ENCODE measurements around the gene ZNF506.

- no peak for TF ChIP-seq CTCF (IDR thresholded peaks at IDR 0.05)
- TF ChIP-seq POLR2A (IDR thresholded peaks at IDR 0.05), result no peak
Measured at GRCh38 chr19:19743176-19743575, 78.4 kb downstream of the ZNF506 start.
